Retina (tissue), 1 donor: ENCODE measurements around the gene GGCX.
A peak's percentile ranks its signal among the peaks of the same experiment; 100 is the strongest.

Experiments used
- DNase-seq: peaks from one replicate; pipeline ENCODE4 v3.0.0-alpha.2; 2016

The GGCX gene

DNA sequence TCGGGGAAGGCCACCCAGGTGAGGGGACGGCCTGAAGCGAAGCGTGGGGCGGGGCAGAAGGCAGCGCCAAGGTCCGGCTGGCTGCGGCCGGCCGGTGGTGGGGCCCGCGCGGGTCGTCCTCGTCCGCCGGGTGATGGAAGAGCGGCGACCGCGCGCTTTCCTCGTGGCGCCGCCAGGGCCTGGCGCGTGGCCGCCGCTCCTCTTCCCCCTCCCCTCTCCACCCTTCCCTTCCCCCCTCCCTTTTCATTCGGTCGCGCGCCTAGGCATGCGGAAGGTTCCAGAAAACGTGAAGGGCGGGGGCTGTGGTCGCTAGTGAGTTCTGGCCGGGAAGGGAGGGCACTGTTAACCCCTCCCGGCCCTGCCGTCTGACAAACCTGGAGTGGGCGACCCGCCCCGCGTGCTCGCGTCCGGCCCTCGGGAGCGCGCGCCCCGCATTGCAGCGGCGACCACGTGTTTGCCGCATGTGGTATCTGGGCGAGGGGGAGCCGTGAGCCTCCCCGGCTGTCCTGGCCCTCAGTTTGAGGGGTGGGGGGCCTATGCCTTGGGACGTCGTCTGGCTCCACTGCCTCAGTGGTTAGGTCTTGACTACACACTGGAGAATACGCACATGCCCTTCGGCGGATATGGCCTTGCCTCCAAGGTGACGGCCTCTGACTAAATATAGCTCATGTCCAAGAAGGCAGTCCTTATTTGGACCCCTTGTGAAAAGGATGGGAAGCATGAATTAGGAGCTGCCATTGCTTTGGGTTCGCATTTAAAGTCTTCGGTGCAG, 21.7 kb downstream of the GGCX start:
- DNase-seq, result peak; percentile 89

DNA sequence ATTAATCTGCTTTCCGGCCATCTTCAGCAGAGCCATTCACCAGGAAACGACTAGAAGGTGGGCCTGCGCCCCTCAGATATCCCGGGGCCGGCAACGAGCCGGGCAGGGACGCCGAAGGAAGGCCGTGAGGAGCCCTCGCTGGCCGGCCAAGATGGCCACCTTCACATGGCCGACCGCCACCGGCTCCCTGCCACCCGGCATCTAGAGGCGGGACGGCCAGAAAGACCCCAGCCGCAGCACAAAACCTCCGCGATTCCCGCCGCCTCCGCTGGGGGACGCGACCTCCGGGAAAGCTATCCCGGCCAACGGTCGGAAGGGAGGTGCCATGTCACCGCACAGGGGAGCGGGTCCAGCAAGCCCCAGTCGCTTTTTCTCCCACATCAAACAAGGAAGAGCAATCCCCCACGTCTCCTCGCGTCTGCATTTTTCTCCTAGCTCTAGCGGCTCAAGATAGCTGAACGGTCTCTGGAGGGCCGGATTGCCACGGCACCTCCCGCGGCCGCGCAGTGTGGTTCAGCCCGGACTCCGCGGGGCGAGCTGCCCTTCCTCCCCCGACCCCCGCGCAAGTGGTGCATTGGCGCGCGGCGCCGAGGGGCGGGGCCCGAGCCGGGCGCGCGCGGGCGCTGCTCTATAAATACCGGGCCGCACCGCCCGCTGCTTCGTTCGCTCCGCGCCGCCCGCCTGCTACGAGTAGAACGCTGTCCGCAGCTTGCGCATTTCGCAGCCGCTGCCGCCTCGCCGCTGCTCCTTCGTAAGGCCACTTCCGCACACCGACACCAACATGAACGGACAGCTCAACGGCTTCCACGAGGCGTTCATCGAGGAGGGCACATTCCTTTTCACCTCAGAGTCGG, 22.6 kb downstream of the GGCX start, which contains the start of gene MAT2A:
MAT2A (plus strand) TSS at position 662 of the 854 bp plus-strand sequence; CDS start at position 782, 120 bp downstream.
- peak; percentile 100 for DNase-seq

DNA sequence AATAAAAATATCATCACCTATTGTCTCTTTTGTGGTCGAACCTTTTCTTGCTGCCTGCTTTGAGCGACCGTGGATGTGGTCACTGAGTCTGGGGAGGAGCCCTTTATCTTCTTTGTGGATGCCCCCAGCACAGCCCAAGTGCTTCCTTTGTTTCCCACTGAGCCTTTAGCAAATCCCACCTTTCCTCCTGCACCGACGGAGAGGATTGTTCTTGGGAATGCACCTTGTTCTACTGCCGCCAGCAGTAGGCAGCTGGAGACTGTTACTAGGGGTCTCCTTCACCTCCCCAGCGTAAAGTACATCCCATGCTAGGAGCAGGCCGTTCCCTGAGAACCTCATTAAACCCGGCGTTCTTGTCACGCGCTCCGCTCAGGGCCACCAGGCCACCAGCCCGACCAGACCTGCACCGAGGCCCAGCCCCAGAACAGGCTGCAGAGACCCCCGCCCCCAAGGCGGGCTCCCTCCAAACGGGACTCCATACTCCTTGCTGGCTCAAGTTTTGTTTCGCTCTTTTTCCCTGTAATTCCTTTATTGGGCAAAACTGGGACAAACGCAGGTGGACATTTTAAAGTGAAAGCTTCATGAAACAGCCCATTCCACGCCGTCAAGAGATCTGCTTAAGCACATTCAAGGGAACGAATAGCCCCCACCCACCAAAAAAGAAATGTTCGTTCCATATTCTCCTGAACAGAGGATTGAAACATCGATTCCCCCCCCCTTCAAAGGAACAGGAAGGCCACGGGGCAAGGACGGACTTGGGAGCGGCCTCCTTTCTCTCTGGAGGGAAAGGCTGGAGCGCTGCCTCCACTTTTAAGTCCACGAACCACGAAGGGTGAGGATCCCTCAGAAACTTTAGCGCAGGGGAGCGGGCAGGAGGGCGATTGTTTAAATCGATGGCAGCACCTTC, 23.4 kb downstream of the GGCX start:
- peak; percentile 87 for DNase-seq

- DNase-seq, result no peak
Measured at GRCh38 chr2:85536479-85536878, 24.8 kb downstream of the GGCX start.

DNA sequence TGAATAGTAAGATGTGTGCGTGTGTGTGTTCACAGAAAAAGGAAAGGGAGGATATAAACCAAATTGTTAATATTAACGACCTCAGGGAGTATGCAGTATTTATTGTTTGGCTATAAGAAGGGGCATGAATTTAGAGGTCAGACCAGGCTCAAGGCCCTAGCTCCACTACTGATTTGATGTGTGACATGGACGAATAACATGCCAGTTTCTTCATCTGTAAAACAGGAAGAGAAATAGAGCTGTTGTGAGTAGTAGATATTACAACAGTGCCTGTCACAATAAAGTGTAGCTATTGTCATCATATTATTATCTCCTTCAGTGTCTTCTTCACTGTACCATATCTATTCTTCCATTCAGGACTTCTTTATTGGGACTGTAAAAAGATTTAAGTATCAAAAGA, 26.4 kb downstream of the GGCX start:
- no peak for DNase-seq

GRCh38 chr2:85534099-85534498, 27.2 kb downstream of the GGCX start:
- no peak for DNase-seq

DNA sequence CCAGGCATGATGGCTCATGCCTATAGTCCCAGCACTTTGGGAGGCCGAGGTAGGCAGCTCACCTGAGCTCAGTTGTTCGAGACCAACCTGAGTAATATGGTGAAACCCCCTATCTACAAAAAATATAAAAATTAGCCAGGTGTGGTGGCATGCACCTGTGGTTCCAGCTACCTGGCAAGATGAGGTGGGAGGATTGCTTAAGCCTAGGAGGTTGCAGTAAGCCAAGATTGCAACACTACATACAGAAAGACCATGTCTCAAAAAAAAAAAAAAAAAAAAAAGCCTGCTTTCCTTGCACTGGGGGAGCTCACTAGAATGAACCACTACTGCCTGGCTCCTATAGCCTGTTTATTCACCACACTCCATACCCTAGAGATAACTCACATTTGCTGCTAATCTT, 29.7 kb downstream of the GGCX start:
- no peak for DNase-seq

GRCh38 chr2:85529809-85530208, 31.5 kb downstream of the GGCX start:
- DNase-seq, result no peak

- no peak for DNase-seq
Measured at GRCh38 chr2:85528355-85528754, 32.9 kb downstream of the GGCX start.

GRCh38 chr2:85527787-85528186, 33.5 kb downstream of the GGCX start:
- DNase-seq, result no peak

GRCh38 chr2:85525567-85525966, 35.7 kb downstream of the GGCX start:
- DNase-seq, result no peak

DNA sequence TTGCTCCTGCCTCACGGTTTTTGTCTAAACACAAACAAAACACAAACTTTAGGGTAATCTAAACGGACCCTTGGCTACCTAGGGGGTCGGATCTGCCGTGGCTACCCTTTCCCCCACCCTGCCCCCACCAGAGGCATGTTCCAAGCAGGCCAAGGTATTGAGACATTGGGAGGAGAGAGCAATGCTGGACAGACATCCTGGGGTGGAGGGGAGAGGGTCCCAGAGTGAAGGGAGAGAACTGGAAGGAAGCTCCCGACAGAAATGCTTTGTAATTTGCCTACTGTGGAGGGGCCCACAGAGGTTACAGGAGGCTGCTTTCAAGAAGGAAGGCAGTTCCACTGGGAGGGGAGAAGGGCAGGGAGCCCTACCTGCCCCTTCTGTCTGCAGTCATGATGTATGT, 36.3 kb downstream of the GGCX start:
- no peak for DNase-seq

GRCh38 chr2:85524336-85524908, 36.9 kb downstream of the GGCX start:
- DNase-seq, result peak; percentile 47

- no peak for DNase-seq
Measured at GRCh38 chr2:85523903-85524335, 37.4 kb downstream of the GGCX start.

GRCh38 chr2:85523062-85523902, 38.0 kb downstream of the GGCX start:
- no peak for DNase-seq

DNA sequence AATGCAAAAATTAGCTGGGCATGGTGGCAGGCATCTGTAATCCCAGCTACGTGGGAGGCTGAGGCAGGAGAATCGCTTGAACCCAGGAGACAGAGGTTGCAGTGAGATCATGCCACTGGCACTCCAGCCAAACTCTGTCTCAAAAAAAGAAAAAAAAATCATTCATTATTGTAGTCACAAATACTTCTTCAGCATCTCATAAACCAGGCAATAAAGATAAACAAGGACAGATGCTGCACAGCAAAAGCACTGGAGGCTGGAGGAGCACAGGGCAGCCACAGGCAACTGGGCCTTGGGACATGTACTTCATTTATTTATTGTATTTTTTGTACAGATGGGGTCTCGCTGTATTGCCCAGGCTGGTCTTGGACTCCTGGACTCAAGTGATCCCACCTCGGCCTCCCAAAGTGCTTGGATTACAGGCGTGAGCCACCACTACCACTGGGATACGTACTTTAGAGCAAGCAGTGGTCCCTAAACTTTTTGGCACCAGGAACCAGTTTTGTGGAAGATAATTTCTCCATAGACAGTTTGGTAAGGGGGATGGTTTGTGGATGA, 39.1 kb downstream of the GGCX start:
- no peak for DNase-seq

- no peak for DNase-seq
Measured at GRCh38 chr2:85516653-85517389, 44.5 kb downstream of the GGCX start.

GRCh38 chr2:85514323-85514722, 47.0 kb downstream of the GGCX start:
- no peak for DNase-seq

- DNase-seq, result no peak
Measured at GRCh38 chr2:85511008-85511811, 50.1 kb downstream of the GGCX start.

- no peak for DNase-seq
Measured at GRCh38 chr2:85506768-85507181, 54.5 kb downstream of the GGCX start.
